PC-3 (cell line): ENCODE measurements around the gene SMYD3. TPM values are rescaled to one million over a fixed set of nuclear protein-coding genes. Genes with fewer than 3 reads are reported as not detected.

Experiments used
- ATAC-seq: fragments of 200-7000 bp; cut with Tn5 transposase; 2 replicates; pipeline ENCODE4 v1.9.1; 2020; ENCODE audit warnings: mild to moderate bottlenecking, moderate library complexity
- BruUV-seq: library from RNA; stranded (reverse); fragments of 400-500 nt; replicated peaks from 2 replicates; lab custom pipeline; 2021; lab: Mats Ljungman, UMichigan
- CTCF ChIA-PET: fragments of 300-600 bp; sonication (Branson Sonifier 250); formaldehyde crosslinking; loops from one replicate; lab custom pipeline; 2022; ENCODE audit warnings: antibody characterized with exemption; lab: Charles Lee
- POLR2A ChIA-PET: fragments of 300-600 bp; sonication (Branson Sonifier 250); formaldehyde crosslinking; loops from one replicate; lab custom pipeline; 2022; ENCODE audit warnings: antibody characterized with exemption; ENCODE audit not compliant: unreplicated experiment; lab: Charles Lee
- DNase-seq: peaks from one replicate; pipeline ENCODE4 v3.0.0-alpha.2; 2015
- H2AFZ ChIP-seq: fragments of 300-600 bp; sonication (generic); 2 replicates; pipeline ENCODE4 v1.6.0; 2016; ENCODE audit warnings: antibody characterized with exemption, low read length
- H3F3A ChIP-seq: fragments of 300-600 bp; sonication (generic); one replicate; pipeline ENCODE4 v1.6.0; 2017; ENCODE audit warnings: antibody characterized with exemption, low read length, control low read depth, mild to moderate bottlenecking; ENCODE audit not compliant: unreplicated experiment
- H3K27ac ChIP-seq: fragments of 300-600 bp; sonication (generic); 2 replicates; pipeline ENCODE4 v1.5.1; 2016; ENCODE audit warnings: mild to moderate bottlenecking, low read length
- H3K27me3 ChIP-seq: fragments of 300-600 bp; sonication (generic); 2 replicates; pipeline ENCODE4 v1.6.1; 2016; ENCODE audit warnings: low read length, mixed read lengths
- H3K36me3 ChIP-seq: fragments of 300-600 bp; sonication (generic); 2 replicates; pipeline ENCODE4 v1.6.1; 2016; ENCODE audit warnings: low read depth, mixed run types, low read length, mixed read lengths
- H3K4me1 ChIP-seq: fragments of 300-600 bp; sonication (generic); 2 replicates; pipeline ENCODE4 v1.5.1; 2016; ENCODE audit warnings: low read length; ENCODE audit not compliant: insufficient read depth
- H3K4me2 ChIP-seq: fragments of 300-600 bp; sonication (generic); 2 replicates; pipeline ENCODE4 v1.6.0; 2016; ENCODE audit warnings: low read length
- H3K4me3 ChIP-seq: fragments of 300-600 bp; sonication (generic); 2 replicates; pipeline ENCODE4 v1.5.1; 2016; ENCODE audit warnings: mild to moderate bottlenecking, low read length, mixed read lengths
- H3K79me2 ChIP-seq: fragments of 300-600 bp; sonication (generic); 2 replicates; pipeline ENCODE4 v1.6.1; 2017; ENCODE audit warnings: low read length, mixed read lengths
- H3K9ac ChIP-seq: fragments of 300-600 bp; sonication (generic); 2 replicates; pipeline ENCODE4 v1.6.0; 2016; ENCODE audit warnings: mild to moderate bottlenecking, low read length
- H3K9me2 ChIP-seq: fragments of 300-600 bp; sonication (generic); replicated peaks from 2 replicates; pipeline ENCODE4 v1.6.1; 2016; ENCODE audit warnings: mixed run types, low read length, mixed read lengths
- H3K9me3 ChIP-seq: fragments of 300-600 bp; sonication (generic); 2 replicates; pipeline ENCODE4 v1.6.1; 2016; ENCODE audit warnings: low read length, mixed read lengths
- H4K20me1 ChIP-seq: fragments of 300-600 bp; sonication (generic); 2 replicates; pipeline ENCODE4 v1.6.1; 2016; ENCODE audit warnings: low read length, mixed read lengths
- CTCF ChIP-seq: fragments of 300-600 bp; sonication (generic); conservative IDR thresholded peaks from 2 replicates; pipeline ENCODE4 v1.5.1; 2017; ENCODE audit warnings: antibody characterized with exemption, low read depth, mild to moderate bottlenecking, low read length
- EZH2 ChIP-seq: fragments of 300-600 bp; sonication (generic); IDR thresholded peaks from one replicate; pipeline ENCODE4 v1.6.1; 2017; ENCODE audit warnings: antibody characterized with exemption, mild to moderate bottlenecking, low read length; ENCODE audit not compliant: unreplicated experiment
- EZH2phosphoT487 ChIP-seq: fragments of 300-600 bp; sonication (generic); IDR thresholded peaks from 2 replicates; pipeline ENCODE4 v1.6.1; 2018; ENCODE audit warnings: mild to moderate bottlenecking, antibody characterized with exemption, low read length, borderline replicate concordance
- intact Hi-C: fragments of 100-400 bp; cut with micrococcal nuclease; formaldehyde crosslinking; loops from 2 replicates; pipeline ENCODE4 v1.9.0; 2023
- total RNA-seq: library from RNA; depleted of rRNA; stranded (reverse); fragments of >200 nt; gene quantifications from 2 replicates; pipeline ENCODE4 v1.2.3, GENCODE V29; 2014

The SMYD3 gene
- total RNA-seq, 1 experiment from 2014 or later: 33.0 TPM

GRCh38 chr1:245860657-245861544 is 646.2 kb downstream of the SMYD3 start:
- CTCF ChIA-PET: no interaction called here
- no peak overlapping the region for H3K4me3 ChIP-seq
- BruUV-seq: no TSS peak
- H2AFZ ChIP-seq: no peak overlapping the region
- POLR2A ChIA-PET: no interaction called here
- no peaks in the 10 kb centered on the region for H3F3A ChIP-seq
- no peak for ATAC-seq
- no peak for DNase-seq
- H3K79me2 ChIP-seq: no peaks in the 10 kb centered on the region
- H3K9me3 ChIP-seq: no peaks in the 10 kb centered on the region
- no peaks in the 10 kb centered on the region; the same call in 1 of the 2 replicates for H3K36me3 ChIP-seq
- H3K9me2 ChIP-seq: no peaks in the 10 kb centered on the region
- no peak for TF ChIP-seq CTCF
- no peak for TF ChIP-seq EZH2
- TF ChIP-seq EZH2phosphoT487: no peak
- no peaks in the 10 kb centered on the region for H4K20me1 ChIP-seq
- no peak overlapping the region for H3K4me2 ChIP-seq
- no peaks in the 10 kb centered on the region for H3K27me3 ChIP-seq
- H3K4me1 ChIP-seq: peaks cover 33% of the 10 kb centered on the region
- no peak overlapping the region for H3K9ac ChIP-seq
- intact Hi-C loops: no loop called here
- peak overlapping the region; percentile 41; the same call in 1 of the 2 replicates for H3K27ac ChIP-seq

- ChIA-PET CTCF (no interaction called here), POLR2A (no interaction called here)
- Histone ChIP-seq H3K4me2 (0 out of 2 replicates have a peak overlapping the region, but pooled peaks have one; percentile 24), H3K9me2 (no peaks in the 10 kb centered on the region), H3K9ac (peak overlapping the region; percentile 14; the same call in 1 of the 2 replicates), H3K9me3 (no peaks in the 10 kb centered on the region), H3K36me3 (no peaks in the 10 kb centered on the region; the same call in 1 of the 2 replicates), H3K4me1 (peaks cover 35% of the 10 kb centered on the region), H3F3A (no peaks in the 10 kb centered on the region), H2AFZ (no peak overlapping the region), H3K4me3 (no peak overlapping the region), H3K79me2 (no peaks in the 10 kb centered on the region), H3K27me3 (no peaks in the 10 kb centered on the region), H4K20me1 (no peaks in the 10 kb centered on the region), H3K27ac (peak overlapping the region; percentile 71)
- DNase-seq (peak; percentile 92), ATAC-seq (peak; percentile 85)
- TF ChIP-seq CTCF: no peak
- no peak for TF ChIP-seq EZH2
- no peak for TF ChIP-seq EZH2phosphoT487
- intact Hi-C loops: loop anchor here (1.0 kb wide), 1 partner anchor 144 kb away; no protein-coding TSS in a partner anchor
- BruUV-seq: no TSS peak
Measured at GRCh38 chr1:245859493-245860114, 647.5 kb downstream of the SMYD3 start.
